ENCODE results near the gene STX4.

Gene STX4

GRCh38 chr16:31083556-31083955 lies 50.2 kb downstream of the STX4 start:
- DNase-seq (ENCODE audit: low read depth): no peak

GRCh38 chr16:31083981-31084380 lies 50.6 kb downstream of the STX4 start:
- DNase-seq (ENCODE audit: low read depth): no peak

GRCh38 chr16:31084584-31085302 lies 51.4 kb downstream of the STX4 start:
- DNase-seq (ENCODE audit: low read depth): no peak

GRCh38 chr16:31085411-31085810 lies 52.1 kb downstream of the STX4 start:
- DNase-seq (ENCODE audit: low read depth): no peak

DNA sequence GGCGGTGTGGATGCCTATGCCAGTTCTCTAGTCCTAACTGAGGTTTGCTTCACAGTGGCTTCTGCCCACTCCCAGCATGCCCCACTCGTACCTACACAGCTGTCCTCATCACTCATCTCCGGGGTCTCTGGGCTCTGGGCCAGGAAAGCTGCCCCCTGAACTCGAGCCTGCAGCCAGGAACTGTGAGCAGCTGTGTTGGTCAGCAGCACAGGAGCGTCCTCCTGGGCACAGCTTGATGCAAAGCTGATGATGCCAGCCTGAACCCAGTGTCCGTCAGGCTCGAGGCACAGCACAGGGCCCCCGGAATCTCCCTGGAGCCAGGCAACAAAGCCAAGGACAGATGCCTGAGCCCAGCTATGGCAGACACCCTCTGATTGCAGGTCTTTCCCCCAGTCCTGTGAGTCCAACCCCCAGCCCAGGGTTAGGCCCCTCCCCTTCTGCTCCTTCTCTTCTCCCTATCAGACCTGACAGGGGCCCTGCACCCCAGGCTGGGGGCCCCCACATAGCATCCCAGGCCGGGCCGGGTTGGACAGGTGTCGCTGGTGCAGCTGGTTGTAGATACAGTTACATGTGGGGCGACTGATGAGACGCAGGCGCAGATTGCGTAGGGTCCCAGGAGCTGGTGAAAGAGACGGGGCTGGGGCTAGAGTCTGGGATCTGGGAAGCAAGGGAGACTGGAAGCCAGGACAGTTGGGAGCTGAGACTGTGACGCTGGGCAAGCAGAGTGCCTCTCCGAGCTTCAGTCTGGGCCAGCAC lies 52.7 kb downstream of the STX4 start:
- no peak for DNase-seq (ENCODE audit: low read depth)

- DNase-seq (ENCODE audit: low read depth): no peak
These were observed 53.2 kb downstream of the STX4 start for GRCh38 chr16:31086629-31086906.

- no peak for DNase-seq (ENCODE audit: low read depth)
These were observed 54.1 kb downstream of the STX4 start for GRCh38 chr16:31087481-31087880.

DNA sequence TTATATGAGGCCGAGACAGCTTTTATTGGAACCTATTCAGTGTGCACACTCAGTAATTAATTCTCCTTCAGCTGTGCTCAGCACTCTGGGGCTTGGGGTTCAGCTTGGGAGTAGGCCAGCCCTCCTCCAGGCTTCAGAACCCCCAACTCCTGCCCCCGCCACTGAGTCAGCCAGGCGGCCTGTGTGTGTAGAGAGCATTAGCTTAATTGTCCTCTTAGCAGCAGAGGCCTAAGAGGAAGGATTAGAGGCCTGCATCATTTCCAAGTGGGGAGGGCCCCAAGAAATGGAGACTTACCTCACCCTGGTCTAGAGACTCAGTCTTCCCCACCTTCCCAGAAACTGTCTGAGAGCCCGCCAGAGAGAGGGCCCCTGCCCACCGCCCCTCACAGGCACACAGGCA lies 54.6 kb downstream of the STX4 start:
- DNase-seq (ENCODE audit: low read depth): no peak

- DNase-seq (ENCODE audit: low read depth): no peak
These were observed 55.3 kb downstream of the STX4 start, which contains the start of gene PRSS53 for GRCh38 chr16:31088459-31089183. TSS of gene PRSS53 (minus strand) at chr16:31088943. CDS start at chr16:31088809, 134 bp downstream.

DNA sequence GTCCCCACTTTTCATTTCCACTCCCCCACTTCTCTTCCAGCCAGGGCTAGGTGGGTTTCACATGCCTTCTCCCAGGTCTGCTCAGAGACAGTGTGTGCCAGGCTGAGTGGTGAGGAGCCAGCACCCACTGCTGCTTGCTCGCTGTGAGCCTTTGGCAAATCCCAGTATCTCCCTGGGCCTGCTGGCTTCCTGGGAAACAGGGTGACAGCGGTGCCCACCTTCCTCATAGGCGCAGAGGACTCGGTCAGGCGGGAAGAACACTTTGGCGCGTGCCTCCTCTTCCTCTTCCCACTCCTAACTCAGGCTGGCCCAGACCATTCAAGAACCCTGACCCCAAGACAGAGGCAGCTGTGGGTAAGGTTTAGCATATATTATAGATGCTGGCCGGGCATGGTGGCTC lies 55.8 kb downstream of the STX4 start:
- DNase-seq (ENCODE audit: low read depth): no peak

Data from stimulated activated CD8-positive, alpha-beta memory T cell treated with anti-CD3 and anti-CD28 coated beads, Interleukin-12 subunit alpha, Interleukin-12 subunit beta, amount 100 ng/mL, for 4 hours (primary cell).